Measurements from ENCODE around the gene CRADD.
"Not testable (repeated sequence)": the region's sequence is repeated elsewhere in the genome, so short reads cannot be mapped to it uniquely, and the experiment has no call there.

CRADD gene

DNA sequence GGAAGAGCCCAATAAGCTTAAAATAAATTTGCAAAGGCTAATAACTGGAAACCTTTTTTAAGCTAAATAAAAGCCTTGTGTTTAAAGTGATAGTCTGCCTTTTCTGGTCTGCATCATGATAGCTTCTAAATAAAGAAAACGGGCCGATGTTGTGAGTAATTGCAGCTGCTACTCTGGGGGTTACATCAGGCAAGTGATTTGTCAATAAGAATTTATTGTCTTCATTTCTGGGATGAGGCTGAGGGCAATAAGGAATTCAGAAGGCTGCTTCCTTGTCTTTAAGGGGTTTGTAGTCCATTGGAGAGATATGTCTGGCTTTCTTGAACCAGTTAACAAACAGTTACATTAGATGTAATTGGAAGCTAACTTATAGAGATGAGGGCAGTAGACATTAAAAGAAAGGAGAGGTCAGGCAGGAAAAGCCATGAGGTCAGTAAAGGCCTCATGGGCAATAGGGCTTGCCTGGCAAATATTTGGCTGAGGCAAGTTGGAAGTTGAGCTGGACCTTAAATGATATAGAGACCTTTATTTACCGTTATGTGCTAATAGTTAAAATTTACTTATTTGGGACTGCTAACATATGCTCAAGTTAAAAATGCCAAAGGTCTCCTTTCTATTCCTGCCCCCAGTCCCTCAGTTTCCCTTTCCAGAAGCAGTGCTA lies 85.0 kb downstream of the CRADD start:
- FAIRE-seq: no peak

DNA sequence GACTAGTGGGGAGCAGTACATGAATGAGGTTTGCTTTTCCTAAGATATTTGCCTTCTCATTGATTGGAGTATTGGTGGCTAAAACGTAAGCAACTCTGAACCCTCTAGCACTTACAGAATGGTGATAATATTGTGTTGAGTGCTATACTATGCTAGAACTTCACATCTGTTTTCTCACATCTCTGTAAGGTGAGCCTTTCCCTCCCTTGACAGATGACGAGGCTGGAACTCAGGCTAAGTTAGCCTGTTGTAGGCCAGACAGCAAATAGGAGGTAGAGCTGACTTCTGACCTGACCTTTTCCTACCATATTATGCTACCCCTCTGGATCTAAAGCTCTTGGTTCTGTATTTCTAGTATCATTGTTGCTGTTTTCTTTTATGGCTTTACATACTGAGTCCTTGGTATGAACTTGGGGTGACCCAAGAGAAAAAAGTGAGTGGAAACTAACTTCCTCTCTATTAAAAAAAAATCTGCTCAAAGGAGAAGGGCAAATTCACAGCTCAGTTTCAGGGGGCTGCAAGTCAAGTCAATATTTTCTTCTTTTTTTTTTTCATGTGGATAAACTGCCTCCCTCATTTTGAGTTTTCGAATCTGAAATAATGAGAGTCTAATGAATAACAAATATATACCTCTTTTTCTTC lies 85.9 kb downstream of the CRADD start:
- no peak for FAIRE-seq

DNA sequence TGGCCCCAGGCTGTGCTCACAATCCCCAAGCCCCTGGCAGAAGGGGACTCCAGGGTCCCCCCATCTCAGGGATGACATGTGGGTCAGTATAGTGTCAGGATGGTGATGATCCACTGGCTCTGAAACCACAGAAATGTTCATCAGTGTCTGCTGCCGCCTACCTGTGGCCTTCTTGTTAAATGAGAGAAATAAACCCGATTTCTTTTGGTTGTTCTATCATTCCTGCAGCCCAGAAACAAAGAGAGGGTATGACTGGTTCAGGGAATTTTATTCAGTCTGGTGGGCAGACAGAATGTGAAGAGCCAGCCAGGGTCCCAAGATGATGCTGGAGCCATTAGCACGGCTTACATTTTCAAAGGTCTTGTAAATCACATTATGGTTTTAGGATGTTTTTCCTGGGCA lies 86.6 kb downstream of the CRADD start:
- no peak for FAIRE-seq

DNA sequence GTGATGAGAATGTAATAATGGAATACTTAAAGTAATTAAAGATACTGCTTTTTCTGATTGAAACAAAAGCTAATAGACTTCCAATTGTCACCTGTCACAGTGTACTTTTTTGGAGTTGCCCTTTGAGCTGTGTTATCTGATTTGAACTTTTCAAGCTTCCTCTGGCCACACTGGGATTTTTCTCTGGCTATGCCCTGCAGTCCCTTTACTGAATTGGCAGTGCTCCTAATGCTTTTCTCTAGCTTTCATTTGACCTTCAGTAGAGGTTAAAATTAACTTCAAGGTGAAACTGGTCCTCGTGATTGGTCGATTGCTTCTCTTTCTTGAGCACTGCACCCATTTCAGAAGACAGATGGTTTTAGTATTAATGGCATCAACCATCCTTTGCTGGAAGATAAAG lies 89.2 kb downstream of the CRADD start:
- FAIRE-seq: no peak

DNA sequence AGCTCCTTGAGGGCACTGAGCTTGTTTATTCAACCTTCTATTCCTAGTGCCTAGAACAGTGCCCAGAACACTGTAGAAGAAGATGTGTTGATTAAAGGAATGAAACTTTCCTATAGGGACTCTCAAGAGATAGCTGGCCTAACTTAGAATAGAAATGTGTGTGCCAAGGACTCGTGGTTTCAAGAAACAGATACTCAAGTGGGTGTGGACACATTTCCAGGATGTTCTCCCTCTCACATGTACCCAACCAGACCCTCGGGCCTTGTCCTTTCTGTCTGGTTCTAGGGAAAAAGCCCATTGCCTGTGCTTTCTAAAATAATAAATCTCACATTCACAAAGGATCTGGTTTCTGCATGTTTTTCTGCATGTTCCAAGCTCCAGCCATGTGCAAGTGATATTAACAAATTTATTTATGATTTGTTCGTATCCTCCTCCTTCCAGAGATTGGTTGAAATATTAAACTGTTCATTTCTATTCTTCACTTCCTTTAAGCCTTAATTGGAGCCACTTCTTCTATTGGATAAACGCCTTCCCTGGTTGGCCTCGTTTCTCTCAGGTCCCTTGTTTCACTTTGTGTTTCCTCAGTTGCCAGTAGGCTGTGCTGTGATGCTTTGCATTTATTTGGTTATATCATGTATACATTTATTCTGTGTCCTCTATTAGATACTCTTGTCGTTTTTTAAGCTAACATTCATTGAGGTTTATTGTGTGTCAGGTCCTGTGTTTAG lies 89.8 kb downstream of the CRADD start:
- FAIRE-seq: peak; percentile 81

DNA sequence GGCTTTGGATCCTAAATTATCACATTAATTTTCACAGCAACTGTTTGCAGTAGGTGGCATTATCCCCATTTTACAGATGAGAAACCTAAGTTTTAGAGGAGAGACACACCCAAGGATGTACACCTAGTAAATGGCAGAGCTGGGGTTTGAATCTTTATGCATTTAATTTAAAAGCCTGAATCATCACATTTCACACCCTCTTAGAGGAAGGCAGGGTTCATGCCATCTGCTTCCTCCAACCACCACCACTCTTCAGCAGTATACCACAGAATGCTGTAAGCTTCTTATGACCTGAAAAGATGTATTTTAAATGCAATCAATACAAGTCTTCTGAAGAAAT lies 90.3 kb downstream of the CRADD start:
- FAIRE-seq: no peak

DNA sequence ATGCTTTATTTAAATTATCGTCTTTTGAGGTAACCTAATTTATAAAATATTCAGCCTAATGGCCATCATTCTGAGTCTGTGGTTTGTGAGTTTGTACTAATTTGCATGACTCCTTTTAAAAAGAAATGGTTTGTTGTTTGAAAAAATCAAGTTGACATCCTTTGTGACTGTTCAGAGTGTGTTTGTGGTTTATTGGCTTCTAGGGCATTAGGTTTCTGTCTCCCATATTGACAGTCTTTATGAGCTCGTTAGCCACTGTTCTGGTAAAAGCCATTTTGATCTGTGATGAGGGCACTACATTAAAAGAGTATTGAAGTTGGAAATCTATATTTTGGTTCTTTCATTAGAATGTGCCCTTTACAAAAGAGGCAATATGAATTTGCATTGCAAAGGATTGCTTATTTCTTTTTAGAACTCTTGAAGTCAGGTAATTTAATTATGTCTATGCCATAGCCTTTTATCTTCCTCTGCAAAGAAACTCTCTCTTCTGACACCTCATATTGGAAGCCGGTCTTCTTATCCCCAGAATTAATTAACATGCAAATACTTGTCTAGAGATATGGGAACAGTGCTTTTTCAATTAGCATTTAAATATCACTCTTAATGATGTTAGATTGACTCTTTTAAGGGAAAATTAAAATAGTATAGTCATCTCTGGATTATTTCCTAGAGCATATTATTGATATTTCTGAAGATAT lies 95.0 kb downstream of the CRADD start:
- no peak for FAIRE-seq

DNA sequence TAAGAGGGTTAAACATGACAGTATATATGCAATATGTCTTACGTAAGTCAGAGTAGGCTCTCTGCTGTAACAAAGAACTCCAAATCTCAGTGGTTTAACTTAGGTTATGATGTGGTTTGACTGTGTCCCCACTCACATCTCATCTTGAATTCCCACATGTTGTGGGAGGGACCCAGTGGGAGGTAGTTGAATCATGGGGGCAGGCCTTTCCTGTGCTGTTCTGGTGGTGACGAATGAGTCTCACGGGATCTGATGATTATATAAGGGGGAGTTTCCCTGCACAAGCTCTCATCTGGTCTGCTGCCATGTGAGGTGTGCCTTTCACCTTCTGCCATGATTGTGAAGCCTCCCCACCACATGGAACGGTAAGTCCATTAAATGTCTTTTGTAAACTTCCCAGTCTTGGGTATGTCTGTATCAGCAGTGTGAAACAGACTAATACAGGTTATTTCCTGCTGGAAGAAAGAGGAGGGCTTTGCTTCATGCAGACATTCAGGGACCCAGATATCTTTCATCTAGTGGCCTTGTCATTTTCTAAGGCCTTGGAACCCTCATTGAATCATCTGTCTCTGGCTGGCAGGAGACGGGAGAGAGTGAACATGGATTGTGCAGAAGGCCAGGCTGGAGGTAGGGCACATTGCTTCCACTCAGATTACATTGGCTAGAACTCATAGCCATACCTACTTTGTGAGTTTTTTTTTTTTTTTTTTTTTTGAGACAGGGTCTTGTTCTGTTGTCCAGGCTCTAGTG lies 96.1 kb downstream of the CRADD start:
- FAIRE-seq: no peak

DNA sequence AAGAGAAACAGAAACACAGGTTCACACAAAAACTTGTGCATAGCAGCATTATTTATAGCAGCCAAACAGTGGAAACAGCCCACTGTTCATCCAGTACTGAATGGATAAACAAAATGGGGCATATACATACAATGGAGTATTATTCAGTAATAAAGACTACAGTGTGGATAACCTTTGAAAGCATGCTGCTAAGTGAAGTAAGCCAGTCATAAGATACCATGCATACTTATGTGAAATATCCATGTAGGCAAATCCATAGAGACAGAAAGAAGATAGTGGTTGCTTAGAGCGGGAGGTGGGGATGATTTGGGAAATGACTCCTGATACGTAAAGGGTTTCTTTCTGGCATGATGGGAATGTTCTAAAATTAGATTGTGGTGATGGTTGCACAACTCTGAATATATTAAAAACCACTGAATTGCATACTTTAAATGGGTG lies 99.4 kb downstream of the CRADD start:
- no peak for FAIRE-seq

DNA sequence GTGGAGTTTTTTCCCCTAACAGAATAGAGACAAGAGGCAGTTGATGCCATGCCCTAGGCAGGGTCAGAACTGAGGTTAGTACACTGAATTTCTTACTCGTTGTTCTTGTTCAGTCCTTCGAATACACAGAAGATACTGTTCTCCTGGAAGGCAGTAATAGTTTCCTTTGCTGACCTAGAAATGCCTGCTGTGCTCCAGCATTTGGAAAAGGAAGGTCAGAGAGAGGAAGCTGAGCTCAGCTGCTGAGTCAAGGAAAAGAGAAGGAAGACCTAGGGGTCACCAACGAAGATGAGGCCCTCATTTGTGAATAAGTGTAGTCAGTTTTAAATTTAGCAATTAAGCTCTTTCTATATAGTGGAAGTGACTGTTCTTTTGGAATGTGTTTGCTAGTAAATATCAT lies 100.1 kb downstream of the CRADD start:
- FAIRE-seq: no peak

DNA sequence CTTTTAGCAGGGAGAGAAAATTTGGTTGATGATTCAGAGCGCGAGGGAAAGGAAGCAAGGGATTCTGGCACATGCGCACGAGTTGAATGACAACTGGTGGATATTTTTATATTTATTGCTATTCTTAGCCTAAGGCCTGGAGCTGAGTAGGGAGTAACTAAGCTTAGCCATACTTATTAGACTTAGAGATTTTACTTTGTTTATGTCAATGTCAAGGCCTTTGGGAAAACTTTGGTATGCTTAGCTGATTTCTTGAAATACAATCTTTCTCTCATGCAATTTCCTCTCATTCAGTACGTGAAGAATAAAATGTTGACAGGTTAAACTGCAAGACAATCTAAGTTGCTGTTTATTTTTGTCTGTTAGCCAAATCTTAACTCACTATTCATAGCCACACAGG lies 101.1 kb downstream of the CRADD start:
- peak; percentile 80 for FAIRE-seq

DNA sequence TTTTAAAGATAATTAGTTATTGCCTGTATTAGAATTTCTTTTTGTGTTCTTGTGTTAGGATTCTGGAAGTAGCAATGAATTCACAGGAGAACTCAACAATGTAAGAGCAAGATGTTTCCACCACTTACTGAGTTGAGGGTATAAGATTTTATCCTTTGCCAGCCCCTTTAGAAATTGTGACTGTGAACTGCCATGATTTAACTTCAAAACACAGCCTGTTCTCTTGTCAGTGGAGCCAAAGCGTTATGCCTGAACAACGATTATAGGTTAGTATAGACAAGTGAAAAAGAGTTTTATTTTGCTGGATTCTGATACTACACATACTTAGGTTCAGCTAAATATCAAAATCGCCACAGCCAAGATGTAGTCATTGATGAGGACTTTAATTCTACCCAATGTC lies 101.6 kb downstream of the CRADD start:
- no peak for FAIRE-seq

DNA sequence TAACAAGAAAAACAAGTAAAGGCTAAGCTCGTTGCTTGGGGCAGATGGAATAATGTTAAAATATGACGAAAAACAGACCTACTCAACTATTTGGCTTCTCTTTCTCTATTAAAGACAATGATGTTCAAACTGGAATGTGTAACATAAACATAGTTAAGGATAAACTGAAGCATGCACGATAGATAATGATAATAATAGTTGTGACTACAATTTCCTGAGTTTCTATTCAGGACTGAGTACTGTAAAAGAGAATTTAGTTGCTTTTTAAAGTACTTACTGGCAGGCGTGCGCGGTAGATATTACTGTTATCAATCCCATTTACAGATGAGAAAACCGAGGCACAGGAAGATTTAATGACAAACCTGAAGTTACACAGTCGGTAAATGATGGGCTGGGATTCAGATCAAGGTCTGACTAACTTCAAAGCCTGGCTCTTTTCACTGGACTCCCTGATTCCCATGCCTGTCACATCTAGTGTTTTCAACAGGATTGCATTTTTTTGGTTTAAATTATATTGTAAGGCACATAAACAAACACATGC lies 103.0 kb downstream of the CRADD start:
- FAIRE-seq: peak; percentile 92

DNA sequence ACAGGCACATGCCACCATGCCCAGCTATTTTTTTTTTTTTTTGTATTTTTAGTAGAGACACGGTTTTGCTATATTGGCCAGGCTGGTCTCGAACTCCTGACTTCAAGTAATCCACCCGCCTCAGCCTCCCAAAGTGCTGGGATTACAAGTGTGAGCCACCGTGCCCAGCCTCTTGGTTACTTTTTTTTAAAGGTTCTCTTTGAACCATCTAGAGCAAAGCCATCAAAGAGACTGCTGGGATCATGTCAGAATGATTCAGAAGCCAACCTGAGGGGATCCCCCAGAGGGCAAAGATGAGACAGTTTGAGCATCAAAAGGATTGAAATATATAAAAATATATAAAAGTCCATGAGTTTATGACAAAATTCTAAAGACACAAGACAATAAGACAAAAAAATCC lies 103.7 kb downstream of the CRADD start:
- not testable (repeated sequence) for FAIRE-seq

DNA sequence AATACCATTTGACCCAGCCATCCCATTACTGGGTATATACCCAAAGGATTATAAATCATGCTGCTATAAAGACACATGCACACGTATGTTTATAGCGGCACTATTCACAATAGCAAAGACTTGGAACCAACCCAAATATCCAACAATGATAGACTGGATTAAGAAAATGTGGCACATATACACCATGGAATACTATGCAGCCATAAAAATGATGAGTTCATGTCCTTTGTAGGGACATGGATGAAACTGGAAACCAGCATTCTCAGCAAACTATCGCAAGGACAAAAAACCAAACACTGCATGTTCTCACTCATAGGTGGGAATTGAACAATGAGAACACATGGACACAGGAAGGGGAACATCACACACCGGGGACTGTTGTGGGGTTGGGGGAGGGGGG lies 104.8 kb downstream of the CRADD start:
- FAIRE-seq: not testable (repeated sequence)

DNA sequence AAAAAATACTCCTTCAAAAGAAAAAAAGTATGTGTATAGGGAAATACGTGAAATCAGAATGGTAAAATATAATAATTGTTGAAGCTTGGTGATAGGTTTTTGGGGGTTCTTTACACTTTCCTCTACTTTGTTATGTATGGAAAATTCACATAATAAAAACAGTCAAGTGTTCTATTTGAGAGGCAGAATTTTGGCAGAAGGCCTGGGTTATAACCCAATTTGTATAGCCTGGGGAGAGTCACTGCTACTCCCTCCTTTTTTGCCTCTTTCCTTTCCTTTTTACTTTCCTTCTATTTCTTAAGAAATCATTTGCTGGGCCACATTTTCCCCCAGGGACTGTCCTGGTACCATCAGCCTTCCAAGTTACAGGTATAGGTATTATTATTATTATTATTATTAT lies 105.7 kb downstream of the CRADD start:
- no peak for FAIRE-seq

DNA sequence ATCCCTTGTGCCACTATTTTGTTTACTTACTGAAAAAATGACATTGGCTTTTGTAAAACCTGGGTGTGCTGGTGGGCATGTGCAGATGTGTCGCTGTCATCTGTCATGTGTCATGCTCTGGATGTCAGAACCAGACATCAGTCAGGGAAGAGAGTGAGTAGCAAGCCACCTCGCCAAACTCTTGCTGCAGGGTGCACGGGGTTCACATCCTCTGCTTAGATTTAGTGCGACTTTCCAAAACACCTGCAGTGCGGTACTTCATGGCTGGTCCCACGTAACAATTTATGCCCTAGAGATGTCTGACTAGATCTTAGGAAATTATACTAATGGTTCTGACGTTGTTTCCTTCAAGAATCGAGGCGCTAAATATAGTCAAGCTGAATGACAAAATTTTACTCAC lies 106.7 kb downstream of the CRADD start:
- FAIRE-seq: no peak

DNA sequence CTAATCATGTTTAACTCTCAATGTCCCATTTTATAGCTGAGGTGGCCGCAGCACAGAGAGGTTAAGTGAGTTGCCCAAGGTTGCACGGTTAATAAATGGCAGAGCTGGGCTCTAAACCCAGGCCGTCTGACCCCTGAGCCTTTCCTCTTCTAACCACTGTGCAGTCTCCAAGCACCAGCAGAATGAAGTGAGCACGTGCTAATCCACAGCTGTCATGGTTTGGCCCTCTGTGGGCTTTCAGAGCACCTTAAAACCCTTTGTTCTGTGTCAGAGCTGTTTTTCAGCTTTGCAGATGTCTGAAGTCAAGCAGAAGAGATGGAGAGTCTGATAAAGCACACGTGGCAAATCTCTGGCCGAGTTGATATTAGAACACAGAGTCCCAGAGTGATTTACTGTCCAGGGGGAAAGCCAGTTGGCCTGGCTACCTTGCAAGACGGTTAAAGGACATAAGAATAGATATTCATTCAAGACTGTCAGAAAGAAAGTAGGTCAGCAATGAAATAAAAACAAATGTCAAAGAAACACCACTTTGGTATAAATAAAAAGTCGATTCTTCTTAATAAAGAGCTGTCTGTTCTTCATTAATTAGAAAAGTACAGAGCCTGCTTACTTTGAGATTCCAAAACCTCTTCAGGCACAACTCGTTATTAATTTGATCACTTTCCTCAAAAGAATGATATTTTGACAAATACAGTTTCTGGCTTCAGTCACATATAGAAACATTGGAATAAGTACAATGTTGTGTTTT lies 107.3 kb downstream of the CRADD start:
- FAIRE-seq: no peak

DNA sequence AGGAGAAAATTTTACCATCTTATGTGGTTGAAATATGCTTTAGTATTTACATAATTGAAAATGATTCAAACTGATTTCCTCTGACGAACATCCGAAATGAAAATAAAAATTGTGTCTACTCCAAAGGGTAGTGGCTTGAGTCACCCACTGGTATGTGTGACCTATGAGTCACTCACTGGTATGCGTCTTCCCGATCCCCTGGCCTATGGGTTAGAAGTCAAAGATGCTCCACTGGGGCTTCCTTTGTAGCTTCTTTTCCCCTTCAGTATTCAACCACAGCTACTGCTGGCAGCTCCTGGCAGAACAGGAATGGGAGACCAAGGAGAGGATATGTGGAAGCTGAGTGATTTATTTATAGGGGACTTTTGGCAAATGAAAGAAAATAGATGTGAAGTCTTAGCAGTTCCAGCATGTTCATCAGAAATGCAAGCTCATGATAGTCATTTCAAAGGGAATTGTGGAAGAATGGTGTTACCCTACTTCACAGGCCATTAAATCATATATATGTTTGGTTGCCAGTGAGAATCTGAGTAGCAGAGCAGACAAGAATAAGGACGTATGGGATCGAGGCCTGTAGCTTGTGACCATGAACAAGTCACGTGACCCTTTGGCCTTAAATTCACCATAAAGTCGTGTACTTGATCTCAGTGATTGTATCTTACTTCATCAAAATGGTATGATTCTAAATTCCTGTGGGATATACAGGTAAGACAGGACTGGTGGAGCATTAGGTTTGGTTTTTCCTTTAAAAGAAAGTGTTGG lies 108.3 kb downstream of the CRADD start:
- FAIRE-seq: no peak

DNA sequence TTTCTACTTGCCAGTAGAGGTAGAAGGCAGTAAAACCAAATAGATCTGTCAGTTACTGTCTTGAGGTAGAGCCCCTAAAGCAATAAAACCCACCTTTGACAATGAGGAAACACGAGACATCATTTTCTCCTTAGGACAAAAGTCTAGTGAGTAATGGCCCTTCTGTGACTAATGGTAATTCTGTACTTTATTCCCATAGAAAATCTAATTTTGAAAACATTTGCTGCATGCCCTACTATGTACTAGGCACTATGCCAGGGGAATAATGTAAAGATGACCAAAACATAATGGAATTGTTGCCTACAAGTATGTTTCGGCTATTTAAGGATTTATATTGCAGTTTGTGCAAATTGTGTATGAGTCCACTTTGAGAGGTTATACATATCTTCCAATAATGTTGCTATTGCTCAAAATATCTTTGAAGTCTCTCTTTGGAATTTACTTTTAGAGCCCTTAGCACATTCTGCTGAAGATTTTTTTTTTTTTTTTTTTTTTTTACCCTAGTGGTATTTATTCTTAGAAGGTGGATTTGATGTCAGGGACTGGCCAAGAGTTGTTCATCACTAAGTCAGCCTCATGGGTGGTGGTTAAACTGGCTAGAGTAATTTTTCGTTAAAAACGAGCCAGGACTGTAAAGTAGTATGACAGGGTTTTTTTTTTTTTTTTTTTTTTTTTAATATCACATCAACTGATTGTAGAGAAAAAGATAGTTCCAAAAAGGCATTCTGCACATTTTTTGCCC lies 109.7 kb downstream of the CRADD start:
- FAIRE-seq: no peak

Data from endometrium (tissue), 2 donors.